ENCODE data around the gene ECEL1. TPM values are rescaled to one million over a fixed set of nuclear protein-coding genes. Genes with fewer than 3 reads are reported as not detected.

ECEL1 gene
- total RNA-seq, result not detected in 2 replicates

DNA sequence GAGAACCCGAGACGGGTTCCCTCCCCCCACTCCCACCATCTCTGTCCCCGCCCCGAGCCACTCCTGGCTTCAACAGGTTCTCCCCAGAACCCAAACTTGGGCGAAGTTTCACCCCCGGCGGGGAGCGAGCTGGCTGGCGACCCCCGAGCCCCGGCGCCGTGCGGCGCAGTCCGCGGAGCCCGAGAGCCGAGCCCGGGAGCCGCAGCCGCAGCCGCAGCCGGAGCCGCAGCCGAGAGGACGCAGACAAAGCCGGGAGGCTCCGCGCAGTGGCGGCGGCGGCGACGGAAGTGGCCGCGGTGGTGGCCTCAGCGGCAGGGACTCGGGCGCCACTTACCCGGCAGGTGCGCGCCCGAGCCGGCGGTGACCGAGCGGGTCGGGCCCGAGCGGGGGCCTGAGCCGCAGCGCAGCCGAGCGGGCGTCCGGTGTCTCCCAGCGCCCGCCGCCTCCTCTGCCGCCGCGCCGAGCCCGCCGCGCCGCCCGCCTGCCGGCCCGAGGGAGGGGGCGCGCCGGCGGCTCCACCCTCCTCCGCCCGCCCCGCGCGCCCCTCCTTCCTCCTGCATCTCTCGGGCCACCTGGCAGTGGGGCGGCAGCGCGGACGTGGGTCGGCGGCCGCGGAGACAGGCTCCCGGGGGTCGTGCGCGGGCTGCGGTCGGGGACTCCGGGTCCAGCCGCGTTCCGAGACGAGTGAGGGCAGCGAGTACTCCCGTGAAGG lies at the start of gene ECEL1:
ECEL1 (minus strand) TSS at position 450 of the 712 bp plus-strand sequence. CDS start 1,181 bp downstream, outside the sequence.

DNA sequence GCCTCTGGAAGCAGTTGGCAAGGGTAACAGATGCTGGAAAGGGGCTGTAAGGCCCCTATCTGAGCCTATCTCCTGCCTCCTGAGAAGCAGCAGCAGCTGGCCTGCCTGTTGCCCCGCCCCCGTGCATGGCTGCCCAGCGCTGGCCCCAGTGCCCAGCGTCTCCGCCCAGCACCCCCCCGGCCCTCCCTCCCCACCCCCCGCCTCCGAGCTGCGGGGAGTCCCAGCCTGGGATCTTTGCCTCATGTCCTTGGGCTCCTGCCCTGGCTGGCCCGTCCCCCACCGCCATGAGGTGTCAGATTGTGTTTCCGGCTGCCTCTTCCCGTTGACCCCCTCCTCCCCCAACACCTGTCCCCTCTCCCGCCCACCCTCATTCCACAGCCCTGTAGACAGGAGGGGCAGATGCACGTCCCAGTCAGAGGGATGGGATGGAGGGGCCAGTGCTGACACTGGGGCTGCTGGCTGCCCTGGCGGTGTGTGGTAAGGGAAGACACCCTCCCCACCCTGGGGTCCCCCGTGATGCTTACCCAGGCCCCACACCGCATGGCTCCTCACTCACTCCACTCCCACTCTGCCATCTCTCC lies 38.2 kb upstream of the ECEL1 start, which contains the start of gene CHRND:
CHRND (plus strand) TSS at position 370 of the 581 bp plus-strand sequence; CDS start at position 426, 56 bp downstream.

GRCh38 chr2:232519581-232520438 lies 32.2 kb upstream of the ECEL1 start, which contains the start of gene PRSS56:
PRSS56 (plus strand) TSS chr2:232520388; CDS start chr2:232520599, 211 bp downstream.

DNA sequence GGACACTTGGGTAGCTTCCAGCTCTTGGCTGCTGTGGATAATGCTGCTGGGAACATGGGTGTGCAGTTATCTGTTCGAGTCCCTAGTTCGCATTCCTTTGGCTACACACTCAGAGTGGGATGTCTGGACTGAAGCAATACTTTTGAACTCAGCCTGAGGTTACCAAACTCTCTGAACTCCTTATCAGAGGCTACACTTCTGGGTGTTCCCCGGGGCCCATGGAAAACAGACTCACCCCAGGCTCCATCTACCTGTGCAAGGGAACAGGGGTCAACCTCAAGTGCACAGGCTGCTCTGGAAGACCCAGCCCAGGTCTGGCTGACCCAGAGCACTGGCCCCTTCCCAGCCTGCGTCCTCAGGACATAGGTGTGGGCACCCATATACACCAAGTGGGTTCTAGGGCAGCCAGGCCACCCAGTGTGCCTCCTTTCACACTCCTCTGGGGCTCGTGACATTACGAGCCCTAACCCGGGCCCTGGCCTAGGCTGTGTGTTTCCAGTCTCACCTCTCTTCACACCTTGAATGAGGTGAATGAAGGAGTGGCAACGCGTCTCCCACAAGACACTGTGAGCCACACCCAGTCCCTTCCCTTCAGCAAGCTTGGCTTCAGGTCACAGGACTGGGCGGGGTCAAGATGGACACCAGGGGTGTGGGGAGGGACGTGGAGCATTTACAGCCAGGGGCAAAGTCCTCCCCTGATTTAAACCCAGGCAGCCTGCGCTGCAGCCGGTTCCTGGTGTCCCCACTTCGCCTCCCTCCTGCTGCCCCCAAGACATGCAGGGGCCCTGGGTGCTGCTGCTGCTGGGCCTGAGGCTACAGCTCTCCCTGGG lies 32.0 kb downstream of the ECEL1 start, which contains the start of gene ALPI:
ALPI (plus strand) TSS at position 728 of the 830 bp plus-strand sequence; CDS start at position 775, 47 bp downstream.

Other genes starting within 250 kb of the ECEL1 start
- gene ALPP, start 109.1 kb downstream of the ECEL1 start, total RNA-seq, result not detected in 2 replicates
- not detected in 2 replicates for gene ALPG, start 81.0 kb downstream of the ECEL1 start, total RNA-seq
- not detected in 2 replicates for gene ALPI, start 31.7 kb downstream of the ECEL1 start, total RNA-seq
- gene PRSS56, start 32.6 kb upstream of the ECEL1 start, total RNA-seq, result not detected in 2 replicates
- gene CHRND, start 38.3 kb upstream of the ECEL1 start, total RNA-seq, result not detected in 2 replicates
- gene CHRNG, start 51.9 kb upstream of the ECEL1 start, total RNA-seq, result not detected in 2 replicates
- 2.4 and 3.3 TPM in 2 replicates for gene TIGD1, start 62.7 kb upstream of the ECEL1 start, total RNA-seq
- gene EIF4E2, start 62.9 kb upstream of the ECEL1 start, total RNA-seq, result 78.7 and 84.8 TPM in 2 replicates
- not detected in 2 replicates for gene EFHD1, start 145.8 kb upstream of the ECEL1 start, total RNA-seq
- 45.4 and 61.8 TPM in 2 replicates for gene GIGYF2, start 209.5 kb upstream of the ECEL1 start, total RNA-seq